ENCODE measurements around the gene GANC. TPM values are rescaled to one million over a fixed set of nuclear protein-coding genes. Genes with fewer than 3 reads are reported as not detected.
A peak's percentile ranks its signal among the peaks of the same experiment; 100 is the strongest.

GANC gene
- total RNA-seq, 1 donor from 2014 or later, result 12.5 TPM

GRCh38 chr15:42348083-42348482 lies 75.1 kb downstream of the GANC start:
- H3K79me2 ChIP-seq (ENCODE audit: insufficient read depth, low read length), result no peaks in the 10 kb centered on the region
- TF ChIP-seq EZH2 (IDR thresholded peaks at IDR 0.05; ENCODE audit: insufficient read depth, low read length), result no peak
- DNase-seq (ENCODE audit: low read depth) (peak; percentile 84), FAIRE-seq (peak; percentile 60)
- Mint-ChIP-seq H3K4me3 (ENCODE audit: unreplicated experiment) (no peak overlapping the region), H3K4me1 (ENCODE audit: low read depth, unreplicated experiment) (peaks cover 25% of the 10 kb centered on the region), H3K27me3 (ENCODE audit: low read depth, unreplicated experiment) (no peaks in the 10 kb centered on the region), H3K9me3 (ENCODE audit: unreplicated experiment) (no peaks in the 10 kb centered on the region), H3K36me3 (ENCODE audit: low read depth, unreplicated experiment) (peaks cover 8% of the 10 kb centered on the region), H3K27ac (ENCODE audit: unreplicated experiment) (peak overlapping the region; percentile 47)
- H3K4me3 ChIP-seq (ENCODE audit: insufficient read depth, low read depth, low read length), result no peak overlapping the region
- H3K4me1 ChIP-seq (ENCODE audit: insufficient read depth, low read length), result peaks cover 25% of the 10 kb centered on the region
- no peaks in the 10 kb centered on the region for H3K9me3 ChIP-seq (ENCODE audit: insufficient read depth, low read depth, low read length)
- H3K9ac ChIP-seq (ENCODE audit: low read length), result peak overlapping the region; percentile 46
- H3K27ac ChIP-seq (ENCODE audit: low read depth, low read length), result peak overlapping the region; percentile 79
- no peaks in the 10 kb centered on the region for H4K20me1 ChIP-seq (ENCODE audit: insufficient read depth, low read length)
- no peaks in the 10 kb centered on the region for H3K36me3 ChIP-seq (ENCODE audit: insufficient read depth, low read length)
- no peaks in the 10 kb centered on the region for H3K27me3 ChIP-seq (ENCODE audit: insufficient read depth, low read length)
- H2AFZ ChIP-seq (ENCODE audit: low read depth, low read length), result peak overlapping the region; percentile 24
- H3K4me2 ChIP-seq (ENCODE audit: low read length), result peak overlapping the region; percentile 16

- H3K4me3 Mint-ChIP-seq (ENCODE audit: unreplicated experiment), result no peak overlapping the region
- H3K9me3 Mint-ChIP-seq (ENCODE audit: unreplicated experiment), result no peaks in the 10 kb centered on the region
- H3K4me1 Mint-ChIP-seq (ENCODE audit: low read depth, unreplicated experiment), result peaks cover 25% of the 10 kb centered on the region
- Histone ChIP-seq H2AFZ (ENCODE audit: low read depth, low read length) (no peak overlapping the region), H3K36me3 (ENCODE audit: insufficient read depth, low read length) (no peaks in the 10 kb centered on the region), H3K4me3 (ENCODE audit: insufficient read depth, low read depth, low read length) (no peak overlapping the region), H3K4me1 (ENCODE audit: insufficient read depth, low read length) (peaks cover 25% of the 10 kb centered on the region), H3K79me2 (ENCODE audit: insufficient read depth, low read length) (no peaks in the 10 kb centered on the region), H3K9ac (ENCODE audit: low read length) (no peak overlapping the region), H3K27me3 (ENCODE audit: insufficient read depth, low read length) (no peaks in the 10 kb centered on the region), H4K20me1 (ENCODE audit: insufficient read depth, low read length) (no peaks in the 10 kb centered on the region), H3K27ac (ENCODE audit: low read depth, low read length) (peak overlapping the region; percentile 79), H3K9me3 (ENCODE audit: insufficient read depth, low read depth, low read length) (no peaks in the 10 kb centered on the region), H3K4me2 (ENCODE audit: low read length) (peak overlapping the region; percentile 14)
- H3K36me3 Mint-ChIP-seq (ENCODE audit: low read depth, unreplicated experiment), result peaks cover 3% of the 10 kb centered on the region
- H3K27me3 Mint-ChIP-seq (ENCODE audit: low read depth, unreplicated experiment), result no peaks in the 10 kb centered on the region
- peak overlapping the region; percentile 59 for H3K27ac Mint-ChIP-seq (ENCODE audit: unreplicated experiment)
- TF ChIP-seq EZH2 (IDR thresholded peaks at IDR 0.05; ENCODE audit: insufficient read depth, low read length), result no peak
- no peak for TF ChIP-seq CTCF (IDR thresholded peaks at IDR 0.05; ENCODE audit: insufficient read depth, low read depth, low read length)
- peak; percentile 62 for FAIRE-seq
- DNase-seq (ENCODE audit: low read depth), result peak; percentile 55
Observed at GRCh38 chr15:42349186-42349585, 76.2 kb downstream of the GANC start.

GRCh38 chr15:42352401-42352800 lies 79.4 kb downstream of the GANC start:
- Histone ChIP-seq H3K36me3 (ENCODE audit: insufficient read depth, low read length) (no peaks in the 10 kb centered on the region), H3K9ac (ENCODE audit: low read length) (no peak overlapping the region), H3K9me3 (ENCODE audit: insufficient read depth, low read depth, low read length) (no peaks in the 10 kb centered on the region), H2AFZ (ENCODE audit: low read depth, low read length) (no peak overlapping the region), H3K4me1 (ENCODE audit: insufficient read depth, low read length) (peaks cover 20% of the 10 kb centered on the region), H3K79me2 (ENCODE audit: insufficient read depth, low read length) (no peaks in the 10 kb centered on the region), H3K27ac (ENCODE audit: low read depth, low read length) (no peak overlapping the region), H3K4me2 (ENCODE audit: low read length) (no peak overlapping the region), H3K4me3 (ENCODE audit: insufficient read depth, low read depth, low read length) (no peak overlapping the region), H3K27me3 (ENCODE audit: insufficient read depth, low read length) (no peaks in the 10 kb centered on the region), H4K20me1 (ENCODE audit: insufficient read depth, low read length) (no peaks in the 10 kb centered on the region)
- TF ChIP-seq EZH2 (IDR thresholded peaks at IDR 0.05; ENCODE audit: insufficient read depth, low read length), result no peak
- TF ChIP-seq CTCF (IDR thresholded peaks at IDR 0.05; ENCODE audit: insufficient read depth, low read depth, low read length), result no peak
- H3K9me3 Mint-ChIP-seq (ENCODE audit: unreplicated experiment), result no peaks in the 10 kb centered on the region
- H3K36me3 Mint-ChIP-seq (ENCODE audit: low read depth, unreplicated experiment), result no peaks in the 10 kb centered on the region
- no peak overlapping the region for H3K27ac Mint-ChIP-seq (ENCODE audit: unreplicated experiment)
- H3K27me3 Mint-ChIP-seq (ENCODE audit: low read depth, unreplicated experiment), result no peaks in the 10 kb centered on the region
- no peak for DNase-seq (ENCODE audit: low read depth)
- no peak for FAIRE-seq
- H3K4me3 Mint-ChIP-seq (ENCODE audit: unreplicated experiment), result no peak overlapping the region
- H3K4me1 Mint-ChIP-seq (ENCODE audit: low read depth, unreplicated experiment), result peaks cover 21% of the 10 kb centered on the region
